ENCODE measurements around the gene FLII.
A peak's percentile ranks its signal among the peaks of the same experiment; 100 is the strongest.

Gene FLII

GRCh38 chr17:18260332-18261145 lies 2.0 kb upstream of the FLII start, which contains the start of gene MIEF2:
Gene MIEF2, plus strand, starts transcription at chr17:18260662. Its CDS starts 2,059 bp downstream, at chr17:18262721.
- DNase-seq = peak; percentile 83 to 88

DNA sequence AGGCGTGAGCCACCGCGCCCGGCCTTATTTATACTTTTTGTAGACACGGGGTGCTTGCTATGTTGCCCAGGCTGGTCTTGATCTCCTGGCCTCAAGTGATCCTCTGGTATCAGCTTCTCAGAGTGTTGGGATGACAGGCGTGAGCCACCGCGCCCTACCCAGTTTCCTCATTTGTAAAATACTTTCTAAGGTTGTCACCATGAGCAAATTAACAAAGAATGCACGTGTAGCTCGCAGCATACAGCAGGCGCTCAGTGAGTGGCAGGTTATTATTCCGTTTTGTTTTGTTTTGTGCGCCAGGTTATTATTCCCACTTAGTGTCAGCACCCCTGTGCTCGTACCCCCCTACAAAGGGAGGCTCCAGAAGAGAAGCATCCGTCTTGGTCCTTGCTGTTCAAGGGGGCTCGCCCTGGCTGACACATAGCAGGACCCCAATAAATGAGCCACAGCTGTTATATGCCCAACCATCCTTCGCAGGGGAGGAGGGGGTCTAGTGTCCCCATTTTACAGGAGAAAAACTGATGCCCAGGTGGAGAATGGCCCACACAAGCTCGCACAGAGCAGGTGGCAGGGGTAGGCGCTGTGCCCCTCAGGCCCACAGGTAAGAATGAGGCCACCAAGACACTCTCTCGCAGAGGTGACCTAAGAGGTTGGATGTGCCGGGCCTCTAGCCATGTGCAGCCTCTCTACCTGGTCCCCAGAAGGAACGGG lies 1.2 kb upstream of the FLII start:
- no peak for DNase-seq

- no peak for DNase-seq
Measured at GRCh38 chr17:18257982-18258355, 569 bp downstream of the FLII start.

DNA sequence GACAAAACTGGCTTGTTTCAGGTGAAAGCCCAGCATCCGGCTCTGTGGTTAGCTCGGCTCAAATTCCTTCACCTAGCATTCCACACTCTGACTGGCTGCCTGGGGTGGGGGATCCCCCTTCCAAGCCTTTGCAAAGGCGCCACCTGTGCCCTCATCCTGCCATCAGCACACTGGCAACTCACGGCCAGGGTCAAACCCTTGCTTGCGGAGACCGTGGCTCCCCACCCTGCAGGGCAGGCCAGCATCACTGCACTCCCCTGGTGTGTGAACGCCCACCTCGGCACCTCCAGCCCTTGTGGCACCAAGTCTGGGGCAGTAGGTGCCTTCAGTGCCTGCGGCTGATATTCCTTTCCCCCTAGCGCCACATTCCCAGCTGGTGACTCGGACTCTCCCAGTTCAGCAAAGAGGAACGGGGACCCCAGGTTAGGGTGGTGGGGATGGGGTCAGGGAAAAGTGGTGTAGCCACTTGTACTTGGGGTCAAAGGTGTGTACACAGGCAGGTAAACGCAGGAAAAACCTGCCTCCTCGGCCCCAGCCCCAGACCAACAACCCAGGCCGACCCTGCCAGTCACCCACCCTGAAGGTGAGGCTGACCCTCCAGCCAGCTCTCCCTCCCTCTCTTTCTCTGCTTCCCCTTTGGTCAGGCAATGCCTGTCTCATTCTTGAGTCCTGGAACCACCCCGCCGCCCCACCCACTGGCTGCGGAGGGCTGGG lies 1.1 kb downstream of the FLII start:
- no peak for DNase-seq

- no peak for DNase-seq
Measured at GRCh38 chr17:18256776-18257175, 1.8 kb downstream of the FLII start.

DNA sequence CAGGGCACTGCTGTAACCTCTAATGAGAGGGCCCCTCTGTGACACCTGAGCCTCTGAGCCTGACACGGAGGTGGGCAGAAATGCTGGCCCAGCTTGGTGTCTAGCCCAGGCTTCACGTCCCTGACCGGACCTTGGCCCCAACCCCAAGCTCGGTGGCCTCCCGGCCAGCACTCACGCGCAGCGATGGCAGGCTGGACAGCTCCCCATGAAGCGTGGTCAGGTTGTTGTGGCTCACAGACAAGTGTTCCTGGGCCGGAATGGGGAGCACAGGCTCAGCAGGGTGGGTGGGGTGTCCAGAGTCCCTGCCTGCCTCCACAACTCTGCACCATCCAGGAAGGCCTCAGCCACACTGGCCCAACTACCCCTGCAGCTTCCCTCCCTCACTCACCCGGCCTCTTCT lies 2.2 kb downstream of the FLII start:
- no peak for DNase-seq

GRCh38 chr17:18254888-18255649 lies 3.5 kb downstream of the FLII start:
- no peak for DNase-seq

DNA sequence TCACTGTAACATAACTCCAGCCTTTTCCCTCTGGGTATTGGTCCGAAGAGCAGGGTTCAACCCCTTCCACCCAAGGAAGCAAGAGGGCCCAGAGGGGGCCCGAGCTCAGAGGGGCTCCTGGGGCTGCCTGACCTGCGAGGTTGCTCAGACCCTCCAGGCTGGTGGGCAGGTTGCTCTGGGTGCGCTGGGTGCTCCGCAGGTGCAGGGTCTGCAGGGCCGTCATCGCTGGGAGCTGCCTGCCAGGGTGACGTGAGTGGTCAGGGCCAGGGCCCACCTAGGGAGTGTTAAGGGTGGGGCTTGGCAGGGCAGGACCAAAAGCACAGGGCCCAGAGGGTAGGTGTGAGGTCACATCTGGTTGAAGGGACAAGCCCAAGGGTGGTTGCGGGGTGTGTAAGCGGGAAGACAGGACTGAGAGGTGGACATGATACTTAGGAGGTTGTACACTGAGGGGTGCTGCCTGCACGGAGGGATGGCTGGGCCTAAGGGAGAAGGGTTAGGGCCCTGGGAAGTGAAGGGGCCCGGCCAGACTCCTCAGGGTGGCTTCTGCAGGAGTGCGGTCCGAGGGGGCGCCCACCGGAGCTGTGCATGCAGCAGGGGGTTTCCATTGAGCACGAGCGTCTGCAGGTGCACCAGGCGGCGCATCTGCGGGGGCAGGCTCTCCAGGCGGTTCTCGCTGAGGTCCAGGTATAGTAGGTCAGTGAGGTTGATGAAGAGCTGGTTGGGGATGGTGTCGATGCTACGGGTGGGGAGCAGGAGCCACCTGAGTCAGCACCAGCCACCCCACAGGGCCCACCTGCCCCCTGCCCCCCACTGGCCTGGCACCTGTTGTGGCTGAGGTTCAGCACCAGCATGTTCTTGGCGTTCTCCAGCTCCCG lies 4.4 kb downstream of the FLII start:
- no peak for DNase-seq

DNA sequence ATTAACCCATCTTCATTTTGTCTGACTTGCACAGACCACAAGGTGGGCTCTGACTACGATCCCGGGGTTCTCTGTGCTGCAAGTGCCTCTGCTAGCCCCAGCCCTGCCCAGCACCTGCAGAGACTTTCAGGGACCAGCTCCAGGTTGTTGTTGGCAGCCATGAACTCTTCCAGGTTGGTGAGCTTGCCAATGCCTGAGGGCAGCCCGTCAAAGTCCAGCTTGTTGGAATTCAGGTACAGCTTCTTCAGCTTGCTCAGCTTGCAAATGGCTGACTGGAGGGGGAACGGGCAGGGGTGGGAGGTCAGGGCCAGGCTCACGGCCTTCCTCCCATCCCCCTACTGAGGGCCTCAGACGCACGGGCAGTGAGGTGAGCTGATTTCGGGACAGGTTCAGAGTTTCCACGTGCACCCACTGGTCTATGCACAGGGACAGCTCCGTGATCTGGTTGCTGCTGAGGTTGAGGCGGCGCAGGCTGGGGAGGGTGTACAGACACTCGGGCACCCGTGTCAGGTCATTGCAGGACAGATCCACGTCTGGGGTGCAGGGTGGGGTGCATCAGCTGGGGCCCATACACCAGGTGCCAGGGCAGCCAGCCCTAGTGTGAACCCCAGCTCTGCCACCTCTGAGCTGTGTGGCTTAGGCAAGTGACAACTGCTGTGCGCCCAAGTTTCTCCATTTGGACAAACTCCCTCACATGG lies 5.2 kb downstream of the FLII start:
- DNase-seq = no peak

GRCh38 chr17:18252160-18252559 lies 6.4 kb downstream of the FLII start:
- DNase-seq = no peak

- no peak for DNase-seq
Measured at GRCh38 chr17:18251204-18251603, 7.3 kb downstream of the FLII start.

GRCh38 chr17:18250708-18251107 lies 7.8 kb downstream of the FLII start:
- DNase-seq = no peak

DNA sequence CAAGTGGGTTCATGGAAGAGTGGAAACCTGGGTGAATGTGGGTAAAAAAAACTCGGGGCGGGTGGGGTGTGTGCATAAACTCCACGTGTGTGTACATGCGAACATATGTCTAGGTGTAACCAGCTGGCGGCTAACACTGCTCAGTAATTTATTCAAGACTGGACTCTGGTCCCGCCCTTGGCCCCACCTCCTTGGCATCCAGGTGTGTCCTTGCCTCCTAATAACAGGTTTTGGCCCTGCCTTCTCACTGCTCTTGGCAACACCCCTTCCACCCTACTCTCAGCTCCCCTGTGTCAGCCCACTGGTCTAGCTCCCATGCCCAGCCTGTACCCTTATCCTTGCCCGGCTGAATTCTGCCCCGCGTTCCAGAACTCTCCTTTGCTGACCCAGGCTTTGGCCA lies 8.3 kb downstream of the FLII start:
- no peak for DNase-seq

DNA sequence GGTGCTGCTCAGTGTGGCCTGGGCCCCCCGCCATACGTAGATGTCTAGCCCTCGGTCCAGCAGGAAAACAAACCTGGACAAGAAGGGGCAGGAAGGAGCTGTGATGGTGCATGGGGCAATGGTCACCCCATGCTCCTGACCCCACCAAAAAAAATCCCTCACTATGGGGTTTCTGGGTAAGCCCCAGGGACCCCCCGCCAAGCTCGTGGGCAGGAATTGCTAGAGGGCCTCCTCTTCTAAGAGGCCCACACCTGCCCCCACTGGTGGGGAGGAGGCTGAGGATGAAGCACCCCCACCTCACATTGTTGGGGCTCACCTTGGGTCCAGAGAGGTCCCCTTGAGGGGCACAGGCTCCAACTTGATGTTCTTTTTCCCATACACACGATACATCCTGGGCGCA lies 9.7 kb downstream of the FLII start:
- DNase-seq = no peak

GRCh38 chr17:18248300-18248731 lies 10.2 kb downstream of the FLII start:
- DNase-seq = peak; percentile 55 to 63

DNA sequence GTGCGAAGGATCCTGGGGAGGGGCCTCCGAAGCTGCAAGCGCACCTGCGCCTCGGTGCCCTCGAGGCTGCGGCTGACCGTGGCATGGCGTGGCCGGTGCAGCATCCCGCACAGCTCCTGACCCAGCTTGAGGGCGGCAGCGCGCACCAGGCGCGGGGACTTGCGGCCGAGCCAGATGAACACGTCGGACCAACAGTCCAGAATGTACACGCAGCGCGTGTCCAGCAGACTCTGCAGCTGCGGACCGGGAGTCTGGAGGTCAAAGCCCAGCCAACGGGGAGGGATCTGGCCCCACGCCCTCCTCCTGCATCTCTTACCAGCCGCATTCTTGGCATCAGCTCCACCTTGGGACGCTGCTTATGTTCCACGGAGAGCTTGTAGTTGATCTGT lies 10.9 kb downstream of the FLII start:
- DNase-seq = no peak

DNA sequence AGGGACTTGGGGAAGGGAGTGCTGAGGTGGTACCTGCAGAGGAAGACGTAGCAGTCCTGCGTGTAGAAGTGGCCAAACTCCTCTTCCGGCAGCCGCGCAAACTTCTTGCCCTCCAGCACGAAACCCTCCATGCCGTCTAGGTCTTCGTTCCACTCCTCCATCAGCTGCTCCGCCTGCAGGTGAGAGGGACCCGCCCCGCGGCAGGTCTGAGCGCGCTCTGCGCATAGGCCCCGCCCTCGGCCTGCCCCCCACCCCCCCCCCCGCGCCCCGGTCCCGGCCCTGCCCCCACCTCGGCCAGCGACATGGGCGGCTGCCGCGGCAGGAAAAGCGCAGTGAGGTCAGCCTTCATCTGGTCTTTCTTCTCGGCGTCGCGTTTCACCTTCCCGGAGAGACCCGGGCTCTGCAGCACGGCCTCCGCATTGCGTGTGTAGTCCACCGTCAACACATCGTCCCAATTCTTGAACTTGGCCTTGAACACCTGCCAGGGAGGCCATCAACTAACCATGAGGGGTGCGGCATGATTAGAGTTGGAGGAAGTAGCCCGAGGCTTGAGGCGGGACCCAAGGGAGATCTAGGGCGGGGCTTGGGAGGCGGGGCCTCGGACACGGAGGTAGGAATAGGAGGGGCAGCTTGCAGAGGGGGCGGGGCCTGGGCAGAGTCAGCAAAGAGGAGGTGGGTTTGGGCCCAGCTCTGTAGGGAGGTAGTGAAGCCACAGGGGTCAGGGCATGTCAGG lies 11.5 kb downstream of the FLII start:
- DNase-seq = peak in 1 of 2 experiments; percentile 21

GRCh38 chr17:18246109-18246725 lies 12.3 kb downstream of the FLII start:
- no peak for DNase-seq

DNA sequence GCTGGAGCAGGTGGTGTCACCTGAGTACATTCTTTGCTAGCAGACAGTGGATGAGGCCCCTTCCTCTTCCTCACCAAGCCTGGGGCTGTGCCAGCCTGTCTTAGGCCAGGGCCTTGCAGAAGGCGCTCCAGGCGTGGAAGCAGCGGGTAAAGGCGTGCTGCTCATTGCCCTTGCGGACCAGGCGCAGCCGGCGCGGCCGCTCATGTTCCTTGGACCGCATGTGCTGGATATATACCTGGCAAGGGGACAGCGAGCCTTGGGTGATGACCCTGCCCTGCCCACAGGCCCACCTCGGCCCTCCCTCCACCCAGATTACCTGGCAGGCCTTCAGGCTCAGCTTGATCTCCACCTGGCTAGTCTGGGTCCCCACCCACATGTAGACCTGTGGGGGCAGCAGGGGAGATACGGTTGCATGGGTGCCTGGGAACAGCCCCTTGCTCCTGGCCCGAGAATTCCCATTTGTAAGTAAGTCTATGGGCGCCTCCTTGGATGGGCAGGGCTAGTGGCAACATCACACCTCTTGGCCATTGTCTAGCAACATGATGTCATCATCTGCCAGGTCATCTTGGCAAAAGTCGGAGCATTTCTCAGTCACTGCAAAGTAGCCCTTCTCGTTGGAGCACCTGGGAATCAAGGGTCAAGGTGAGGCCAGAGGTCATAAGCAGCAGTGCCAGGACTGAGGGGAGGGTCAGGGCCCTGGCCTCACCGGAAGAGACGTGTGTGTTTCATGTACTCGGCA lies 13.3 kb downstream of the FLII start:
- no peak for DNase-seq
